Liver (tissue), 9 donors: ENCODE results near the gene COPS8. TPM values are rescaled to one million over a fixed set of nuclear protein-coding genes. Genes with fewer than 3 reads are reported as not detected.

Source experiments
- DNase-seq: peaks from one replicate; pipeline ENCODE4 v3.0.0-alpha.2; 2017; ENCODE audit warnings: low spot score
- H3K27ac ChIP-seq, 2 donors: one replicate each; pipeline ENCODE4 v1.7.0; 2013; ENCODE audit warnings: inconsistent platforms in 2 of 2, low read length in 2 of 2, control low read depth in 1 of 2, low read depth in 1 of 2, mild to moderate bottlenecking in 1 of 2
- H3K27me3 ChIP-seq, 4 donors: one replicate each; pipeline versions ENCODE4 v1.6.1 to v1.7.0; 2013; ENCODE audit warnings: low read length in 3 of 4, inconsistent platforms in 1 of 4, mild to moderate bottlenecking in 1 of 4, moderate library complexity in 1 of 4; ENCODE audit not compliant: control insufficient read depth in 4 of 4, insufficient read depth in 4 of 4
- H3K36me3 ChIP-seq, 4 donors: one replicate each; pipeline versions ENCODE4 v1.6.1 to v1.7.0; 2013; ENCODE audit warnings: low read length in 3 of 4, mild to moderate bottlenecking in 3 of 4, low read depth in 1 of 4, moderate library complexity in 1 of 4; ENCODE audit not compliant: control insufficient read depth in 4 of 4, insufficient read depth in 3 of 4
- H3K4me1 ChIP-seq, 4 donors: one replicate each; pipeline versions ENCODE4 v1.6.1 to v1.7.0; 2013; ENCODE audit warnings: low read length in 3 of 4, mild to moderate bottlenecking in 3 of 4, moderate library complexity in 1 of 4; ENCODE audit not compliant: control insufficient read depth in 4 of 4, insufficient read depth in 4 of 4
- H3K4me3 ChIP-seq, 3 donors: one replicate each; pipeline versions ENCODE4 v1.6.1 to v1.7.0; 2013; ENCODE audit warnings: low read length in 3 of 3, control low read depth in 1 of 3, low read depth in 1 of 3, mild to moderate bottlenecking in 1 of 3
- H3K9ac ChIP-seq, 2 donors: one replicate each; pipeline ENCODE4 v1.7.0; 2013; ENCODE audit warnings: low read length in 2 of 2, mild to moderate bottlenecking in 2 of 2, moderate library complexity in 2 of 2, control low read depth in 1 of 2, low read depth in 1 of 2
- H3K9me3 ChIP-seq, 4 donors: one replicate each; pipeline versions ENCODE4 v1.6.1 to v1.7.0; 2013; ENCODE audit warnings: low read length in 3 of 4; ENCODE audit not compliant: control insufficient read depth in 4 of 4
- EGR1 ChIP-seq, 2 donors: IDR thresholded peaks; 2 replicates each; pipeline ENCODE4 v1.6.1; 2016 to 2018; ENCODE audit warnings: antibody characterized with exemption in 2 of 2, low read depth in 2 of 2
- FOXA1 ChIP-seq: IDR thresholded peaks from 2 replicates; pipeline ENCODE4 v1.6.1; 2016; ENCODE audit warnings: antibody characterized with exemption
- FOXA2 ChIP-seq: IDR thresholded peaks from 2 replicates; pipeline ENCODE4 v1.6.1; 2016; ENCODE audit warnings: antibody characterized with exemption
- GABPA ChIP-seq, 2 donors: IDR thresholded peaks in 1 of 2; conservative IDR thresholded peaks in 1 of 2; 2 replicates each; pipeline ENCODE4 v1.6.1; 2016; ENCODE audit warnings: antibody characterized with exemption in 2 of 2, mild to moderate bottlenecking in 1 of 2, moderate library complexity in 1 of 2
- HNF4A ChIP-seq, 2 donors: conservative IDR thresholded peaks; 2 replicates each; pipeline ENCODE4 v1.6.1; 2016; ENCODE audit warnings: antibody characterized with exemption in 2 of 2, mild to moderate bottlenecking in 2 of 2
- HNF4G ChIP-seq: IDR thresholded peaks from 2 replicates; pipeline ENCODE4 v1.6.1; 2016; ENCODE audit warnings: antibody characterized with exemption
- JUND ChIP-seq, 2 donors: IDR thresholded peaks; 2 replicates each; pipeline ENCODE4 v1.6.1; 2016; ENCODE audit warnings: antibody characterized with exemption in 2 of 2
- NR2F2 ChIP-seq: IDR thresholded peaks from 2 replicates; pipeline ENCODE4 v1.6.1; 2016; ENCODE audit warnings: antibody characterized with exemption
- RAD21 ChIP-seq, 2 donors: IDR thresholded peaks; 2 replicates each; pipeline ENCODE4 v1.6.1; 2016; ENCODE audit warnings: antibody characterized with exemption in 2 of 2, mild to moderate bottlenecking in 2 of 2
- RXRA ChIP-seq, 2 donors: IDR thresholded peaks; 2 replicates each; pipeline ENCODE4 v1.6.1; 2017 to 2018; ENCODE audit warnings: antibody characterized with exemption in 2 of 2, mild to moderate bottlenecking in 1 of 2
- SP1 ChIP-seq: IDR thresholded peaks from 2 replicates; pipeline ENCODE4 v1.6.1; 2018; ENCODE audit warnings: antibody characterized with exemption, mild to moderate bottlenecking
- TAF1 ChIP-seq: conservative IDR thresholded peaks from 2 replicates; pipeline ENCODE4 v1.6.1; 2016; ENCODE audit warnings: antibody characterized with exemption, mild to moderate bottlenecking
- YY1 ChIP-seq: IDR thresholded peaks from 2 replicates; pipeline ENCODE4 v1.6.1; 2016; ENCODE audit warnings: antibody characterized with exemption, mild to moderate bottlenecking
- ZBTB33 ChIP-seq: IDR thresholded peaks from 2 replicates; pipeline ENCODE4 v1.6.1; 2016; ENCODE audit warnings: antibody characterized with exemption
- WGBS: extraction: QIAGEN DNeasy Blood & Tissue Kit; methylation state at CpG from one replicate; pipeline ENCODE4 v1.1.7; 2013; 5-methylcytosine and 5-hydroxymethylcytosine counted together
- polyA plus RNA-seq, 2 donors: library from polyadenylated mRNA; stranded (reverse) in 1 of 2; unstranded in 1 of 2; fragments of 200-250 nt in 1 of 2; fragments of >200 nt in 1 of 2; fragmentation: Nextera tagmentation in 1 of 2; extraction: Ambion mirVana in 1 of 2; gene quantifications; one replicate each; pipeline versions ENCODE4 v1.2.1 to v1.2.3, GENCODE V29; 2013 to 2015
- total RNA-seq, 2 donors: library from RNA; depleted of rRNA; stranded (reverse); fragments of >200 nt; gene quantifications; one replicate each; pipeline ENCODE4 v1.2.3, GENCODE V29; 2014
- TF ChIP-seq, protein P1 (sequence below): IDR thresholded peaks from 2 replicates; pipeline ENCODE4 v1.6.1; 2016; ENCODE audit warnings: antibody characterized with exemption, mild to moderate bottlenecking
- TF ChIP-seq, protein P2 (sequence below): IDR thresholded peaks from 2 replicates; pipeline ENCODE4 v1.6.1; 2016; ENCODE audit warnings: antibody characterized with exemption
- TF ChIP-seq, protein P3 (sequence below): IDR thresholded peaks from 2 replicates; pipeline ENCODE4 v1.6.1; 2016; ENCODE audit warnings: antibody characterized with exemption
- TF ChIP-seq, protein P4 (sequence below): fragments of 150-350 bp; IDR thresholded peaks from 2 replicates; pipeline ENCODE4 v1.5.1; 2017; ENCODE audit warnings: improper control_type of control experiment, low read depth, low read length; ENCODE audit not compliant: missing input control
- donor health status: healthy.
- donor health status: healthy.
- donor health status: healthy.
- donor health status: healthy.
- donor health status: healthy.

Gene COPS8
- total and polyA plus RNA-seq, 4 donors, result 19.1 to 32.9 (median 20.1) TPM

DNA sequence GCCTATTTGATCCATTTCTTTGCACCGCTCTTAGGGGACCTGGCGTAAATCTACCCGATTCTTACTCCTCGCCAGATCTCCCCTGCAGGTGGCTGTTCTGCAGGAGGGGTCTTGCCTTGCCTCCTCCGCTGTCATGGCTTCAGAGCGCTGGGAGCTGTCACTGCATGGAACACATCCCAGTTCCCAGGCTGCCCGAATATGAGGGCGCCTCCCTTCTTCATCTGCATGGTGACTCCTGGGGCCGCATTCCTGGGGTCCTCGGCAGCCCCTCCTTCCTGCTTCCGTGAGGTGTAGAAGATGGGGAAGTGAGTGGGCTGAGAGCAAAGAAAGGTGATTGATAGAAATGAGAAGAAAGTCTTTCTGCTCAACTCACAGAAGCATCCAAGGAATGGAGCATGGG, 27.3 kb upstream of the COPS8 start (continued):
- TF ChIP-seq, protein P1, sequence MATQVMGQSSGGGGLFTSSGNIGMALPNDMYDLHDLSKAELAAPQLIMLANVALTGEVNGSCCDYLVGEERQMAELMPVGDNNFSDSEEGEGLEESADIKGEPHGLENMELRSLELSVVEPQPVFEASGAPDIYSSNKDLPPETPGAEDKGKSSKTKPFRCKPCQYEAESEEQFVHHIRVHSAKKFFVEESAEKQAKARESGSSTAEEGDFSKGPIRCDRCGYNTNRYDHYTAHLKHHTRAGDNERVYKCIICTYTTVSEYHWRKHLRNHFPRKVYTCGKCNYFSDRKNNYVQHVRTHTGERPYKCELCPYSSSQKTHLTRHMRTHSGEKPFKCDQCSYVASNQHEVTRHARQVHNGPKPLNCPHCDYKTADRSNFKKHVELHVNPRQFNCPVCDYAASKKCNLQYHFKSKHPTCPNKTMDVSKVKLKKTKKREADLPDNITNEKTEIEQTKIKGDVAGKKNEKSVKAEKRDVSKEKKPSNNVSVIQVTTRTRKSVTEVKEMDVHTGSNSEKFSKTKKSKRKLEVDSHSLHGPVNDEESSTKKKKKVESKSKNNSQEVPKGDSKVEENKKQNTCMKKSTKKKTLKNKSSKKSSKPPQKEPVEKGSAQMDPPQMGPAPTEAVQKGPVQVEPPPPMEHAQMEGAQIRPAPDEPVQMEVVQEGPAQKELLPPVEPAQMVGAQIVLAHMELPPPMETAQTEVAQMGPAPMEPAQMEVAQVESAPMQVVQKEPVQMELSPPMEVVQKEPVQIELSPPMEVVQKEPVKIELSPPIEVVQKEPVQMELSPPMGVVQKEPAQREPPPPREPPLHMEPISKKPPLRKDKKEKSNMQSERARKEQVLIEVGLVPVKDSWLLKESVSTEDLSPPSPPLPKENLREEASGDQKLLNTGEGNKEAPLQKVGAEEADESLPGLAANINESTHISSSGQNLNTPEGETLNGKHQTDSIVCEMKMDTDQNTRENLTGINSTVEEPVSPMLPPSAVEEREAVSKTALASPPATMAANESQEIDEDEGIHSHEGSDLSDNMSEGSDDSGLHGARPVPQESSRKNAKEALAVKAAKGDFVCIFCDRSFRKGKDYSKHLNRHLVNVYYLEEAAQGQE, result no peak
- no peak for TF ChIP-seq YY1
- TF ChIP-seq, protein P2, sequence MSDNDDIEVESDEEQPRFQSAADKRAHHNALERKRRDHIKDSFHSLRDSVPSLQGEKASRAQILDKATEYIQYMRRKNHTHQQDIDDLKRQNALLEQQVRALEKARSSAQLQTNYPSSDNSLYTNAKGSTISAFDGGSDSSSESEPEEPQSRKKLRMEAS, result no peak
- TF ChIP-seq FOXA2, result no peak

DNA sequence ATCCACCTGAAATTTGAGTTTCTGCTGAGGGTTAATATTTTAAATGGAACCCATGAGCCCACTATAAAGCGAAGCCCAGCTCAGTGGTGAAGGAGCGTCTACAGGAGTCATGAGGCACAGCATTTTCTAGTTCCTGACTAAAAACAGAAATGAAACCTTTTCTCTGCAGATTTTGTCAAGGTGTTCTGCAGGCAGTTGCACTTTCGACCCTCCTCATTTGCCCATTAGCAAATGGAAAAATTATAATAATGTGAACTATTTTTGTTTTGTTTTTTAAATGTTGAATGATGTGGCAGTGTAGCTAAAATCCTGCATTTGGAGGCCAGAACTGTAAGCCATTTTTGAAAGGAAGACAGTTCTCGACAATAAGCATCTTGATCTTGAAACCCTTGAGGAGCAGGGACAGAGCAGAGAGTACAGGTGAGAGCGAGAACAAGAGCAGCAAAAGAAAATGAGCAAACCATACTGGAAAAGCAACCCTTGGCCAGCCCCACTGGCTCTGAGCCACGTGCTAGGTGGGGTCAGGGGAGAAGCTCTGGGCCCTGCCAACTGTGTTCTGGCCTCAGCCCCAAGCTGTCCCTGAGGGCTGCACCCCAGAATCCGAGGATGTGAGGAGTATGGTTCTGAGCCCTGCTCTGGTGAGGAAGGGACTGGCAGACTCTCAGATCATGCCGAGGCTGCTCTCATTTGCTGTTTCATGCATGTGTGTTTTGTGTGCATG, 26.4 kb upstream of the COPS8 start:
- Histone ChIP-seq H3K4me1 (peaks cover 0 to 5% (median 2%) of the 10 kb centered on the region in 4 donors), H3K9ac (no peak overlapping the region), H3K27me3 (no peaks in the 10 kb centered on the region), H3K36me3 (no peaks in the 10 kb centered on the region), H3K4me3 (no peak overlapping the region), H3K27ac (no peak overlapping the region), H3K9me3 (no peaks in the 10 kb centered on the region)
- TF ChIP-seq FOXA1, result no peak
- TF ChIP-seq, protein P2, result no peak
- no peak for TF ChIP-seq RXRA (IDR thresholded peaks at IDR 0.05)
- no peak for TF ChIP-seq EGR1 (IDR thresholded peaks at IDR 0.05; ENCODE audit: low read depth in 2 of 2)
- no peak for TF ChIP-seq HNF4A (conservative IDR thresholded peaks at IDR 0.05)
- no peak for TF ChIP-seq FOXA2
- TF ChIP-seq, protein P3, sequence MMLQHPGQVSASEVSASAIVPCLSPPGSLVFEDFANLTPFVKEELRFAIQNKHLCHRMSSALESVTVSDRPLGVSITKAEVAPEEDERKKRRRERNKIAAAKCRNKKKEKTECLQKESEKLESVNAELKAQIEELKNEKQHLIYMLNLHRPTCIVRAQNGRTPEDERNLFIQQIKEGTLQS, result no peak
- TF ChIP-seq, protein P1, result no peak
- TF ChIP-seq, protein P4, sequence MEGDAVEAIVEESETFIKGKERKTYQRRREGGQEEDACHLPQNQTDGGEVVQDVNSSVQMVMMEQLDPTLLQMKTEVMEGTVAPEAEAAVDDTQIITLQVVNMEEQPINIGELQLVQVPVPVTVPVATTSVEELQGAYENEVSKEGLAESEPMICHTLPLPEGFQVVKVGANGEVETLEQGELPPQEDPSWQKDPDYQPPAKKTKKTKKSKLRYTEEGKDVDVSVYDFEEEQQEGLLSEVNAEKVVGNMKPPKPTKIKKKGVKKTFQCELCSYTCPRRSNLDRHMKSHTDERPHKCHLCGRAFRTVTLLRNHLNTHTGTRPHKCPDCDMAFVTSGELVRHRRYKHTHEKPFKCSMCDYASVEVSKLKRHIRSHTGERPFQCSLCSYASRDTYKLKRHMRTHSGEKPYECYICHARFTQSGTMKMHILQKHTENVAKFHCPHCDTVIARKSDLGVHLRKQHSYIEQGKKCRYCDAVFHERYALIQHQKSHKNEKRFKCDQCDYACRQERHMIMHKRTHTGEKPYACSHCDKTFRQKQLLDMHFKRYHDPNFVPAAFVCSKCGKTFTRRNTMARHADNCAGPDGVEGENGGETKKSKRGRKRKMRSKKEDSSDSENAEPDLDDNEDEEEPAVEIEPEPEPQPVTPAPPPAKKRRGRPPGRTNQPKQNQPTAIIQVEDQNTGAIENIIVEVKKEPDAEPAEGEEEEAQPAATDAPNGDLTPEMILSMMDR, result no peak
- TF ChIP-seq TAF1, result no peak
- no peak for TF ChIP-seq NR2F2
- no peak for TF ChIP-seq ZBTB33
- no peak for TF ChIP-seq HNF4G
- no peak for TF ChIP-seq RAD21 (IDR thresholded peaks at IDR 0.05)
- no peak for TF ChIP-seq GABPA (IDR thresholded peaks at IDR 0.05 in 1 of 2, conservative IDR thresholded peaks at IDR 0.05 in 1 of 2)
- no peak for TF ChIP-seq YY1
- no peak for TF ChIP-seq SP1
- TF ChIP-seq JUND (IDR thresholded peaks at IDR 0.05), result no peak
- WGBS, result 79% methylated on average over 8 of the region's 8 CpGs
- DNase-seq, result no peak
